Gastroesophageal sphincter (tissue), 4 donors: ENCODE data around the gene LIMK2. TPM values are rescaled to one million over a fixed set of nuclear protein-coding genes. Genes with fewer than 3 reads are reported as not detected.
A peak's percentile ranks its signal among the peaks of the same experiment; 100 is the strongest.

ENCODE experiments used
- ATAC-seq: fragments of 150-250 bp; one replicate; pipeline ENCODE4 v1.9.1; 2016; ENCODE audit warnings: mild to moderate bottlenecking, moderate library complexity
- H3K27ac ChIP-seq, 4 donors: fragments of 200-600 bp; sonication (generic) in 3 of 4; 1 replicate in 3 of 4; 2 replicates in 1 of 4; pipeline ENCODE4 v1.5.1; 2016 to 2019
- H3K27me3 ChIP-seq: fragments of 200-600 bp; sonication (generic); one replicate; pipeline ENCODE4 v1.5.1; 2019
- H3K36me3 ChIP-seq, 2 donors: fragments of 200-600 bp; sonication (generic); one replicate each; pipeline ENCODE4 v1.5.1; 2019; ENCODE audit warnings: control low read depth in 1 of 2
- H3K4me1 ChIP-seq, 3 donors: fragments of 200-600 bp; sonication (generic); 1 replicate in 2 of 3; 2 replicates in 1 of 3; pipeline ENCODE4 v1.5.1; 2016 to 2019; ENCODE audit warnings: control low read depth in 2 of 3
- H3K4me3 ChIP-seq, 2 donors: fragments of 200-600 bp; sonication (generic); one replicate each; pipeline ENCODE4 v1.5.1; 2019; ENCODE audit warnings: mild to moderate bottlenecking in 1 of 2, moderate library complexity in 1 of 2
- H3K9me3 ChIP-seq, 3 donors: fragments of 200-600 bp; sonication (generic); one replicate each; pipeline ENCODE4 v1.5.1; 2017 to 2019; ENCODE audit warnings: control low read depth in 2 of 3
- EP300 ChIP-seq: sonication (generic); formaldehyde crosslinking; IDR thresholded peaks from one replicate; pipeline ENCODE4 v1.6.1; 2017; ENCODE audit warnings: antibody characterized with exemption, mild to moderate bottlenecking
- POLR2A ChIP-seq, 2 donors: fragments of 450-650 bp; IDR thresholded peaks; one replicate each; pipeline ENCODE4 v1.6.1; 2017; ENCODE audit warnings: antibody characterized with exemption in 2 of 2, mild to moderate bottlenecking in 2 of 2, moderate library complexity in 1 of 2
- POLR2AphosphoS5 ChIP-seq: sonication (generic); formaldehyde crosslinking; IDR thresholded peaks from one replicate; pipeline ENCODE4 v1.6.1; 2017; ENCODE audit warnings: antibody characterized with exemption
- WGBS, 2 donors: methylation state at CpG; one replicate each; pipeline ENCODE4 v1.1.5; 2018; ENCODE audit warnings: low coverage in 1 of 2; 5-methylcytosine and 5-hydroxymethylcytosine counted together
- total RNA-seq, 4 donors: library from RNA; depleted of rRNA; stranded (reverse); fragments of >200 nt; gene quantifications; one replicate each; pipeline ENCODE4 v1.1.0, GENCODE V29; 2016
- TF ChIP-seq, protein P1 (sequence below), 4 experiments: fragments of 200-600 bp in 2 of 4; fragments of 450-650 bp in 2 of 4; sonication (generic) in 1 of 4; IDR thresholded peaks; one replicate each; pipeline ENCODE4 v1.5.1; 2017 to 2019; ENCODE audit warnings: antibody characterized with exemption in 4 of 4, mild to moderate bottlenecking in 2 of 4, moderate library complexity in 2 of 4

The LIMK2 gene
- total RNA-seq, 4 donors from 2014 or later: 13.4 to 19.1 (median 15.9) TPM

DNA sequence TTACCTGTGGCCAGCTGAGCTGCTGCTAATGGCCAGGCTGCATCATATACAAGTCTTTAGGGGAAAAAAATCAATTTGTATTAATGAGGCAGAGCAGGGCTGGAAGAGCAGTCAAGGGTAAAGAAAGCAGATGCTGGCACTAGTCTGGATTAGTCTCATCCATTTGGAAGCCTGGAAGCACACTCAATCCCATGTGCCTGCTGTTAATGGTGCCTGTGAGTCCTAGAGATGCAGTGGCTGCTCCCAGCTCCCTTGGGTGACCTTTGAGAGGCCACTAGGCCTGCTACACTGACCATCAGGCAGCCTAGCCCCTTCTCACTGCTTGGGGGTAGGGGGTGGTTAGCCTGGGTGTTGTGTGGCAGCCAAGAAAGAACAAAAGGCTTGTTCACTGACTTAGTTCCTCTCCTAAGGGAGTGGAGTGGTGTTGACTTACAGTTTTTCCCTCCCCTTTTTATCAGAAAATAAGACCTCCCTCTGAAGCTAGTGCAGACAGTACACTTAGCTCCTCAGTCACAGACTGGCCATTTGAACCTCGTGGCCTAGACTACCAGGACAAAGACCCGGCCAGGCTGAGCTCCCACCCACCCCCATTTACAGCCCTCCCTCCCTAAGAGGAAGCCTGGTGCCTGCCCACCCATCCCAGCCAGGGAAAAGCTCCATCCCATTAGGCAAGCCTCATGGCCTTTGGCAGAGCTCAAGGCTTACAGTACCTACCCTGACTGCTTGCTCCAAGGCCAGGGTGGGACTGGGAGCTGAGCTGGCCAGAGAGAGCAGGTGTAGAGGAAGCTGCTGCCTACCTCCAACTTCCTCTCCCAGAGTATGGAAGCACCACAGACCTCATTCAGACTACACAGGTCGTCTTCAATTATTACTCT is 72.4 kb downstream of the LIMK2 start:
- 43% methylated on average over 1 of the region's 3 CpGs; no CpG with 5 or more reads in 1 of the 2 donors for WGBS, 2 donors
- H3K36me3 ChIP-seq: peaks cover 0 to 99% of the 10 kb centered on the region in 2 donors
- ATAC-seq: no peak

DNA sequence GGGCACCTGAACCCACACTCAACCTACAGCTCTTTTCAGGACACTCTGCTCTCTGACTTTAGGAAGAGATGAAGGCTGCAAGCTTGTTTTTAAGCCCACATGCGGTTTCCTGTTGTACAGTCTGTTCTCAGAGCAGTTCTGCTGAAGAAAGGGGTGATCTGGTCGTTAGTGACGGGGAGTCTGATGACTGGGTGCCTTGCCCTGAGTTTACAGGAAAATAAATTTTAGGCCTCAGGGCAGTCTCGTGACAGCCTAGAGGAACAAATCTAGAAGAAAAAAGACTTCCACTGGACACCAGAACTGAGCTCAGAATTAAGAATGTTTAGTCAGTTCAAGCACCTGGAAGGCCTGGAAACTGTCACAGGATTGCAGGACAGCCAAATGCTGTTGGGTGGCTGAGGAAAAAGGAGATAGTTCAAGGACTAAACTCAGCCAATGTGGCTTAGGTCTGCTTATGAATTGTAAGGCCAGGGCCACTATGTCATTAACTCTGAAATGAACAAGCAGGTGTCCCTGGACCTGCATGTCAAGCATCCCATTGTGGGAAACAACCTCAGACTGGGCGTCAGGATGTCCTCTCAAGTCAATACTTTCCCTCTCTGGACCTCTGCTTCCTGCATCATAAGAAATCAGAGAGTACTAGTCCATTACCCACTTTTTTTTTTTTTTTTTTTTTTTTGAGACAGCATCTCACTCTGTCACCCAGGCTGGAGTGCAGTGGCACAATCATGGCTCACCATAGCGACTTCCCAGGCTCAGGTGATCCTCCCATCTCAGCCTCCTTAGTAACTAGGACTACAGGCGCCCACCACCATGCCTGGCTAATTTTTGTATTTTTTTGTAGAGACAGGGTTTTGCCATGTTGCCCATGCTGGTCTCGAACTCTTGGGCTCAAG is 74.5 kb downstream of the LIMK2 start:
- Histone ChIP-seq H3K4me1 (peaks cover 0 to 67% (median 12%) of the 10 kb centered on the region in 3 donors), H3K4me3 (no peak overlapping the region), H3K27ac (peak overlapping the region in 3 of 4 donors; percentile 74 to 99 (median 98)), H3K36me3 (peaks cover 0 to 80% of the 10 kb centered on the region in 2 donors), H3K27me3 (no peaks in the 10 kb centered on the region), H3K9me3 (no peaks in the 10 kb centered on the region)
- 67 to 75% methylated on average over 1 to 7 of the region's 8 CpGs for WGBS, 2 donors
- ATAC-seq: no peak
- TF ChIP-seq POLR2AphosphoS5: peak; percentile 9
- no peak for TF ChIP-seq POLR2A (IDR thresholded peaks at IDR 0.05)

More for the DNA sequence above, 72.4 kb downstream of the LIMK2 start:
- TF ChIP-seq, protein P1, sequence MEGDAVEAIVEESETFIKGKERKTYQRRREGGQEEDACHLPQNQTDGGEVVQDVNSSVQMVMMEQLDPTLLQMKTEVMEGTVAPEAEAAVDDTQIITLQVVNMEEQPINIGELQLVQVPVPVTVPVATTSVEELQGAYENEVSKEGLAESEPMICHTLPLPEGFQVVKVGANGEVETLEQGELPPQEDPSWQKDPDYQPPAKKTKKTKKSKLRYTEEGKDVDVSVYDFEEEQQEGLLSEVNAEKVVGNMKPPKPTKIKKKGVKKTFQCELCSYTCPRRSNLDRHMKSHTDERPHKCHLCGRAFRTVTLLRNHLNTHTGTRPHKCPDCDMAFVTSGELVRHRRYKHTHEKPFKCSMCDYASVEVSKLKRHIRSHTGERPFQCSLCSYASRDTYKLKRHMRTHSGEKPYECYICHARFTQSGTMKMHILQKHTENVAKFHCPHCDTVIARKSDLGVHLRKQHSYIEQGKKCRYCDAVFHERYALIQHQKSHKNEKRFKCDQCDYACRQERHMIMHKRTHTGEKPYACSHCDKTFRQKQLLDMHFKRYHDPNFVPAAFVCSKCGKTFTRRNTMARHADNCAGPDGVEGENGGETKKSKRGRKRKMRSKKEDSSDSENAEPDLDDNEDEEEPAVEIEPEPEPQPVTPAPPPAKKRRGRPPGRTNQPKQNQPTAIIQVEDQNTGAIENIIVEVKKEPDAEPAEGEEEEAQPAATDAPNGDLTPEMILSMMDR (IDR thresholded peaks at IDR 0.05): no peak
- no peak for TF ChIP-seq POLR2A (IDR thresholded peaks at IDR 0.05)
- TF ChIP-seq EP300: no peak
- no peak for TF ChIP-seq POLR2AphosphoS5
- Histone ChIP-seq H3K27ac (peak overlapping the region in 3 of 4 donors; percentile 55 to 99 (median 98)), H3K4me1 (peaks cover 0 to 58% (median 6%) of the 10 kb centered on the region in 3 donors), H3K4me3 (no peak overlapping the region), H3K27me3 (no peaks in the 10 kb centered on the region), H3K9me3 (no peaks in the 10 kb centered on the region)

DNA sequence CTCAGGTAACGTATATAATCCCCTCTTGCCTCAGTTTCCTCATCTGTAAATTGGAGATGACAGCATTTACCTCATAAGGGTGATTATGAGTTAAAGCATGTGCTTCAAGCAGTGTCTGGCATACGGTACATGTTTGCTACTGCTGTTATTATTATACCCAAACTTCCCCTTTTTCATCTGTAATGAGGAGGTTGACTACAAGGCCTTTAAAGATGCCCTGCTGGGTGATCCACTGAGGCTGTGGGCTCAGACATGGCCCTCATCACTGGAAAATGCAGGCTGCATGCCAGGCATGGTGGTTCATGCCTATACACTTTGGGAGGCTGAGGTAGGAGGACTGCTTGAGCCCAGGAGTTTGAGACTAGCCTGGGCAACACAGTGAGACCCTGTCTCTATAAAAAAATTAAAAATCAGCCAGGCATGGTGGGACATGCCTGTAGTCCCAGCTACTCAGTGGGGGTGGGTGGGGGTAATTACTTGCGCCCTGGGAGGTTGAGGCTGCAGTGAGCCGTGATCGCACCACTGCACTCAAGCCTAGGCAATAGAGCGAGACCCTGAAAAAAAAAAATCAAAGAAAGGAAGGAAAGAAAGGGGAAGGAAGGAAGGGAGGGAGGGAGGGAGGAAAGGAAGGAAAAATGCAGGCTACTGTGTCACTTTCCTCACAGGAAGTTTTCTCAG is 75.9 kb downstream of the LIMK2 start:
- Histone ChIP-seq H3K36me3 (peaks cover 0 to 66% of the 10 kb centered on the region in 2 donors), H3K27me3 (no peaks in the 10 kb centered on the region), H3K4me1 (peaks cover 0 to 68% (median 16%) of the 10 kb centered on the region in 3 donors), H3K4me3 (no peak overlapping the region), H3K27ac (peak overlapping the region in 3 of 4 donors; percentile 93 to 99 (median 98)), H3K9me3 (no peaks in the 10 kb centered on the region)
- WGBS, 2 donors: 92 to 100% methylated on average over 1 to 5 of the region's 6 CpGs
- no peak for TF ChIP-seq EP300
- no peak for TF ChIP-seq POLR2AphosphoS5
- TF ChIP-seq, protein P1 (IDR thresholded peaks at IDR 0.05): no peak
- no peak for TF ChIP-seq POLR2A (IDR thresholded peaks at IDR 0.05)
- ATAC-seq: no peak

DNA sequence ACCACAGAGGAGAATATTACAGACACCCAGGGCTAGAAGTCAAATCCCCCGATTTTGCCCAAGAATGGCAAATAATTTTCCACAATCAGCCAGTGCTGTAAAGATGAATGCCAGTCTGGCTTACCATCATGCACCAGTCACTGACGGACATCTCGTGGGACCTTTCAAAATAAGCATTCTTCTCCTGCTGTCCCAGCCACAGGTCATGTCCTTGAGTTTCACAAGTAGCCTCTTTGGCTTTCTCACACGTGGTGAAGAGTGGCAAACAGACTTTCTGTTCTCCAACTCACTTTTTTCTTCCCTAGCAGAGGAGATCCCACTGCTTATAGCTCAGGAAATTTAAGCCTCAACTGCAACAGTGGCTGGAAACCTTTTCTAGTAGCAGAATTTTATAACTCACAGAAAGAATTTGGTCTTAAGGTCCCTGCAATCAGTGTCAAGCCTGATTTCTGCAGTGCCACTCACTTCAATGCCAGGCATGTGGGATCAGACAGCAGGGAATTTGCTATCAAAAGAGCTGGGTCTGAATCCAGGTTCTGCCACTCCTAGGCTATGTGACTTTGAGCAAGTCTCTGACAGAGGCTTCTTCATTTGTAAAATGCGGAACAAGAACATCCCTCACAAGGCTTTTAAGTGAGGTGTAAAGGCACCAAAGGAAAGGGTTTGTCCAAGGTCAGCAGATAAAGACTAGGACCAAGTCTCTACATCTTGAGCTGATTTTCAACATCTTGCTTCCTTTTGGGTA is 76.6 kb downstream of the LIMK2 start:
- Histone ChIP-seq H3K36me3 (peaks cover 0 to 59% of the 10 kb centered on the region in 2 donors), H3K4me3 (peak overlapping the region in 1 of 2 donors; percentile 86), H3K4me1 (peaks cover 0 to 75% (median 18%) of the 10 kb centered on the region in 3 donors), H3K9me3 (no peaks in the 10 kb centered on the region), H3K27ac (peak overlapping the region in 3 of 4 donors; percentile 93 to 99 (median 98)), H3K27me3 (no peaks in the 10 kb centered on the region)
- WGBS, 2 donors: 65 to 74% methylated on average over 4 to 5 of the region's 5 CpGs
- no peak for TF ChIP-seq EP300
- TF ChIP-seq POLR2A (IDR thresholded peaks at IDR 0.05): no peak
- TF ChIP-seq POLR2AphosphoS5: no peak
- TF ChIP-seq, protein P1 (IDR thresholded peaks at IDR 0.05): no peak
- no peak for ATAC-seq
